Loucy (cell line): ENCODE results near the gene BIRC7.

Experiments
- EZH2phosphoT487 ChIP-seq: fragments of 200-600 bp; IDR thresholded peaks from 2 replicates; pipeline ENCODE4 v1.6.1; 2018; ENCODE audit warnings: antibody characterized with exemption, mild to moderate bottlenecking, moderate library complexity, borderline replicate concordance
- TF ChIP-seq, protein P1 (sequence below): fragments of 200-600 bp; sonication (generic); conservative IDR thresholded peaks from 2 replicates; pipeline ENCODE4 v1.5.1; 2014; ENCODE audit warnings: mild to moderate bottlenecking, antibody characterized with exemption, low read length

DNA sequence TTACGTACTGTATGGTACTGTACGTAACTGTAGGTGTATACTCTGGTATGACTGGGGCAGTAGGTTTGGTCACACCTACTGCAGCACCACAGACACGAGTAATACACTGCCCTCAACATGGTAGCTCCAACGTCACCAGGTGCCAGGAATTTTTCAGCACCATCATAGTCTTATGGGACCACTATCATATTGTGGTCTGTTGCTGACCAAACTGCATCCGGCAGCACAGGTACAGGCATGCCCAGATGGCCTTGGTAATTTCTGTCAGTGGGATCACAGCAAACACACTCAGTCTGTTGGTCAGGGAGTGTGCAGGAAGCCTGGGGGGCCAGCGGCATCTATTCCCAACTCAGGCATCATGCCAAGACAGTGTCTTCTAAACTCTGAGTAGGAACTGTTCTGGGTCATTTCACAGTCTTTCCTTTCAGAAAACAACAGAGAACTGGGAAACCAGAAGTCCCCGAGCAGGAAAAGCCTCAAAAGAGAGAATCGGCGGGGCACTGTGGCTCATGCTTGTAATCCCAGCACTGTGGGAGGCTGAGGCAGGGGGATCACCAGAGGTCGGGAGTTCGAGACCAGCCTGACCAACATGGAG lies 25.6 kb upstream of the BIRC7 start:
- TF ChIP-seq, protein P1, sequence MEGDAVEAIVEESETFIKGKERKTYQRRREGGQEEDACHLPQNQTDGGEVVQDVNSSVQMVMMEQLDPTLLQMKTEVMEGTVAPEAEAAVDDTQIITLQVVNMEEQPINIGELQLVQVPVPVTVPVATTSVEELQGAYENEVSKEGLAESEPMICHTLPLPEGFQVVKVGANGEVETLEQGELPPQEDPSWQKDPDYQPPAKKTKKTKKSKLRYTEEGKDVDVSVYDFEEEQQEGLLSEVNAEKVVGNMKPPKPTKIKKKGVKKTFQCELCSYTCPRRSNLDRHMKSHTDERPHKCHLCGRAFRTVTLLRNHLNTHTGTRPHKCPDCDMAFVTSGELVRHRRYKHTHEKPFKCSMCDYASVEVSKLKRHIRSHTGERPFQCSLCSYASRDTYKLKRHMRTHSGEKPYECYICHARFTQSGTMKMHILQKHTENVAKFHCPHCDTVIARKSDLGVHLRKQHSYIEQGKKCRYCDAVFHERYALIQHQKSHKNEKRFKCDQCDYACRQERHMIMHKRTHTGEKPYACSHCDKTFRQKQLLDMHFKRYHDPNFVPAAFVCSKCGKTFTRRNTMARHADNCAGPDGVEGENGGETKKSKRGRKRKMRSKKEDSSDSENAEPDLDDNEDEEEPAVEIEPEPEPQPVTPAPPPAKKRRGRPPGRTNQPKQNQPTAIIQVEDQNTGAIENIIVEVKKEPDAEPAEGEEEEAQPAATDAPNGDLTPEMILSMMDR, result no peak
- no peak for TF ChIP-seq EZH2phosphoT487
